Skin epidermis (tissue), 12 donors: ENCODE data around the gene BRICD5.
"Not testable (repeated sequence)": the region's sequence is repeated elsewhere in the genome, so short reads cannot be mapped to it uniquely, and the experiment has no call there.

ENCODE experiments used
- H3K27ac ChIP-seq, 21 experiments: fragments of 200-600 bp; sonication (generic) in 11 of 21; one replicate each; pipeline ENCODE4 v1.5.0; 2020; ENCODE audit warnings: mild to moderate bottlenecking in 3 of 21, inconsistent platforms in 2 of 21, moderate library complexity in 2 of 21
- H3K4me3 ChIP-seq, 7 experiments: fragments of 200-600 bp; sonication (generic) in 2 of 7; one replicate each; pipeline ENCODE4 v1.5.0; 2020; ENCODE audit warnings: inconsistent platforms in 2 of 7, mild to moderate bottlenecking in 2 of 7, moderate library complexity in 1 of 7

BRICD5 gene

DNA sequence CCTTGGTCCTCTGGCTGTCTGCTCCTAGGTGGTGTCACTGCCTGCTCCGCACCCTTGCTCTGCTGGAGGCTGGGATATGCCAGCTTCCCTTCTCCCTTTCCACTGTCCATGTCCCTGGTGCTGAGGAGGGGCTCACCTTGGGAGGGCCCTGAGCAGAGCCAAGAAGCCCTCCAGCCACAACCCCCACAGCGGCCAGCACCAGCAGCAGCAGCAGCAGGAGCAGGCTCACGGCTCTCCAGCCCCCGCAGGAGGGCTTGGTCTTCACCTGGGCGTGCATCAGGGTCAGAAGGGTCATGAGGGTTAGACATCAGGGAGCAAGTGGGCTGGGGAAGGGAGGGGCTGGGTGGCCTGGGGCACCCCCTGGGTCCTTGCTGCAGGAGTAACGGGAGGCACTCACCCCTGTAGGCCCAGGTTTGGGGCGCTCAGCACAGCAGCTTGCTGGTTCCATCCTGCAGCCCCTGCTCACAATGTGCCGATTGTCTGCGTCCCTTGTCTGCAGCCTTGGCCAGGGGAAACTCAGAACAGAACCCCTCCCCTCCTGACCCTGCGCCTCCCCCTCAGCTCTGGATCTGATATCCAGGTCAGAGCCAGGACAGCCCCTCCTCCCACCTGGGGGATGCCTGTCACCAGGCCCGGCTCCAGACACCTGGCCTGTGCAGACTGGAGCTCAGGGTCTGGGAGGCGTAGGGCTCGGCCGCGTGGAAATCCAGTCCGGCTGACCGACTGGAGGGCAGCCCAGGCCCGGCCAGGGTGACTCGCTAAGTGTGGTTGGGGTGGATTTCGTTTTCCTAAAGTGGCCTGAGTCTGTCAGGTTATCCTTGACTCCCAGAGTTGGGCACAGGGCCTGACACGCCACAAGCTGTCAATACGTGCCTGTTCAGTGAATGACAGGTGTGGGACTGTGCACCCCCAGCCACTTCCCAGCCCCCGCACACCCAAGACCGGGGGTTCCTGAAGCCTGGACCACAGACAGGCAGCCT is at the start of gene BRICD5:
Gene BRICD5 (minus strand): TSS at position 478 of the 980 bp plus-strand sequence. CDS start 30 bp downstream, at position 448.
- no peak within 1 kb of the TSS for H3K27ac ChIP-seq

GRCh38 chr16:2260250-2260649 is 49.6 kb upstream of the BRICD5 start:
- Histone ChIP-seq H3K4me3 (no peak overlapping the region), H3K27ac (no peak overlapping the region)

More for the DNA sequence above, at the start of gene BRICD5:
- no peak within 1 kb of the TSS for H3K4me3 ChIP-seq

DNA sequence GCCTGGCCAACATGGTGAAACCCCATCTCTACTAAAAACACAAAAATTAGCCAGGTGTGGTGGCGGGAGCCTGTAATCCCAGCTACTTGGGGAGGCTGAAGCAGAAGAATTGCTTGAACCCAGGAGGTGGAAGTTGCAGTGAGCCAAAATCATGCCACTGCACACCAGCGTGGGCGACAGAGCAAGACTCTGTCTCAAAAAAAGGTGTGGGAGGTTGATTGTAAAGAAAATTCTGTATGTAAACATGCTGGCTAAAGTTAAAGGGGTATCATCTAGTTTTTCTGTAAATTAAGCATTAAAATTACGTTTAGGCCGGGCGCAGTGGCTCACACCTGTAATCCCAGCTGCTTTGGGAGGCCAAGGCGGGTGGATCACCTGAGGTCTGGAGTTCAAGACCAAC is 47.9 kb upstream of the BRICD5 start:
- not testable (repeated sequence) for H3K27ac ChIP-seq

GRCh38 chr16:2257726-2258125 is 47.1 kb upstream of the BRICD5 start:
- no peak overlapping the region for H3K27ac ChIP-seq
- no peak overlapping the region for H3K4me3 ChIP-seq

More for the DNA sequence above, 47.9 kb upstream of the BRICD5 start:
- H3K4me3 ChIP-seq = not testable (repeated sequence)

- Histone ChIP-seq H3K27ac (no peak overlapping the region), H3K4me3 (no peak overlapping the region)
Measured at GRCh38 chr16:2256531-2257140, 46.0 kb upstream of the BRICD5 start.

- Histone ChIP-seq H3K4me3 (no peak overlapping the region), H3K27ac (peak overlapping the region in 1 of 21 experiments; percentile 31)
Measured at GRCh38 chr16:2253293-2253692, 42.6 kb upstream of the BRICD5 start.

GRCh38 chr16:2252806-2253148 is 42.1 kb upstream of the BRICD5 start:
- Histone ChIP-seq H3K4me3 (no peak overlapping the region), H3K27ac (peak overlapping the region in 2 of 21 experiments; percentile 85 to 90)

DNA sequence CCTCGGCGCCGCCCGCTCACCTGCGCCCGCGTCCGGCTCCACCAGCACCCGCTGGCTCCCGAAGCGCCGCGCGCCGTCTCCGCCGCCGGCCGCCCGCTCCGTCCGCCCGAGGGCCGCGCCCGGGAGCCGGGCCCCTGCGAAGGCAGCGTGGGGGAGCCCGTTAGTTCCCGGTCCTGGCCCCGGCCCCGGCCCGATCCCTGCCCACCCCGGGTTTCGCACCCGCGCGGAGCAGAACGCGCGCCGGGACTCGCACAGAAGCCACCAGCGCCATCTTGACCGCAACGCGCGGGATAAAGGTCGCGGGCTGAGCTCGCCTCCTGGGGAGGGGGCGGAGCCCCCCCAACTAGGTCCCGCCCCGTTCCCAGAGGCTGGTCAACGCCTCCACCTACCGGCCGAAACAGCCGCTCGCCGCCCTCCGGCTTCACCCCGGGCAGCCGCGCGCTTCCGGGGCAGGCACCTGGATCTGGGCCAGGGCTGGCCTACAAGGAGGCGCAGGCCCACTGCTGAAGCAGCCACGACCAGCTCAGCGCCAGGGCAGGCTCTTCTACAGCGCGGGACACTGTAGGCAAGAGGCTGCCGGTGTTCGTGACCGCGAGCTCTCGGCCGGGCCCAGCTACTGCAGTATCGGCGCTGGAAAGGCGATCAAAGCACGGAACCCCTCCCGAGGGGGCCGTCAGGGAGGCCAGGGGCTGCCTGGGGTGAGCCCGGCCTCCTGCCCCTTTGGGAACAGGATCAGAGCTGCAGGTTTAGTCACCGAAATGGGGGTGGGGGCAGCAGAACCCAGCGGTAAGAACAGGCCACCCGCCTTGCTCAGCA is 40.8 kb upstream of the BRICD5 start, which contains the start of gene ECI1:
Gene ECI1 (minus strand): TSS at position 292 of the 816 bp plus-strand sequence. CDS start 21 bp downstream, at position 271.
- Histone ChIP-seq H3K27ac (peak within 1 kb of the TSS; percentile 41 to 91 (median 84)), H3K4me3 (peak within 1 kb of the TSS; percentile 45 to 73 (median 60))

DNA sequence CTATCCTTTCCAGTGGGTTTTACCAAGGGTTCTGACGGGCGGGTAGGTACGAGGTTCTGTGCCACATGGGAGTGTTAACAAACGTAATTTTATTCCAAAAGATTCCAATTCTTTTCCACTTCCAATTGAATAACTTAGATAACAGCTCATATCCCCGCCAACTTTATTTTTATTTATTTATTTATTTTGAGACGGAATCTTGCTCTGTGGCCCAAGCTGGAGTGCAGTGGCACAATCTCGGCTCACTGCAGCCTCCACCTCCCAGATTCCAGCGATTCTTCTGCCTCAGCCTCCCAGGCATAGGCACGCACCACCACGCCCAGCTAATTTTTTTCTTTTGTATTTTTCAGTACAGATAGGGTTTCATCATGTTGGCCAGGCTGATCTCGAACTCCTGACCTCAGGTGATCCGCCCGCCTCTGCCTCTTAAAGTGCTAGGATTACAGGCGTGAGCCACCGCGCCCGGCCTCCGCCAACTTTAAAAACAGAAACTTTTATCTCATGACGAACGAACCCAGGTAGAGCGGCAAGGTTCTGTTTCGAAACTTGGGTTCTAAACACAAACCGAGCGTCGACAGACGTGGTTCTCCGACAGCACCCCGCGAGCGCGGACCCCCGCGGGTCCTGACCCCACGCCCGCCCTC is 40.1 kb upstream of the BRICD5 start:
- Histone ChIP-seq H3K27ac (peak overlapping the region; percentile 41 to 91 (median 84)), H3K4me3 (peak overlapping the region; percentile 45 to 73 (median 60))

GRCh38 chr16:2246301-2246885 is 35.7 kb upstream of the BRICD5 start:
- no peak overlapping the region for H3K4me3 ChIP-seq
- H3K27ac ChIP-seq = no peak overlapping the region

DNA sequence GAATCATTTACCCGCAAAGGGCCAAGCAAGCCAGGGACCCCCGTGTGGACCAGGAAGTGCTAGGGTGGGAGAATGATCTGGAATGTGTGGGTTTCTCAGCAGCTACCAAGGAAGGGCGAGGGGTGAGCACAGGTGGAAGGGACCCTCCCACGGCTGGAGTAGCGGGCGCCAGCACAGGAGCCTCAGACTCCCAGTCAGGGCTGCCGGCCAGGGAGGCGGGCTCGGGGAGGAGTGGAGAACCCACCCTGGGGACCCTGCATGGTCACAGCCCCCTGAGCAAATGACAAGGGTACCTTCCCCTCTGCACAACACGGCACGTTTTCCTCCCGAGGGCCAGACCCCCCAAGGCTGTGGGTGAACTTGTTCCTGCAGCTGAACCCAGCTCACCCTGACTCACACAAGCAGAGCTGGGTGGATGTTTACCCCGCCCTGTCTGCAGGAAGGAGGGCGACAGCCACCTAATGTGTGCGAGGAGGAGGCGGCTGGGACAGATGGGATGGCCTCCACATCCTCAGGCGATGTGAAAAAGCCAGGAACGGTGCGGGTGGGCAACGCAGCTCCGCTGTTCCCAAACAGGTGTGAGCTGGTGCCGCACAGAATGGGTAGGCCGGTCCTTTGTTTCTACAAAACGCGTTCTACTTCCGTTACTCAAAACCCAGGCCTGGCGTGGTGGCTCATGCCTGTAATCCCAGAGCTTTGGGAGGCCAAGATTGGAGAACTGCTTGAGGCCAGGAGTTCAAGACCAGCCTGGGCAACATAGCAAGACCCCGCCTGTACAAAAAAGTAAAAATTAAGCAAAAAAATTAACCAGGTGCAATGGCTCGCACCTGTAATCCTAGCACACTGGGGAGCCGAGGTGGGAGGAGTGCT is 34.5 kb upstream of the BRICD5 start:
- no peak overlapping the region for H3K4me3 ChIP-seq
- no peak overlapping the region for H3K27ac ChIP-seq

DNA sequence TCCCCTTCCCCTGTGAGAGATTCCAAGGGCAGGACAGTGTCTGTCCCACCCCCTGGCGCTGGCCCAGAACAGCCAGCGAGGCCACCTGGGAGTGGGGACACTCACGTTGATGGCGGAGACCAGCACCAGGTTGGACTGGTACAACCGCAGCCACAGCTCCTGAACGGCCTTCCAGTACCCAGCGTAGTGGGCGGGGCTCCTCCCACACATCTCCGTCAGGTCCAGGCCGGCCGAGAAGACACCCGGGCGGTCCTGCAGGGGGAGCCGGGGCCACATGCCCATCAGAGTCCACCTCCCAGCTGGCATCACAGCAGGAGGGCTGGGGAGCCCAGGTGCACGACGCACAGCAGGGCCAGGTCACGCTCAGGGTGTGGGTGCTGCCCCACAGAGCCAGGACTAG is 33.6 kb upstream of the BRICD5 start:
- Histone ChIP-seq H3K27ac (no peak overlapping the region), H3K4me3 (no peak overlapping the region)

DNA sequence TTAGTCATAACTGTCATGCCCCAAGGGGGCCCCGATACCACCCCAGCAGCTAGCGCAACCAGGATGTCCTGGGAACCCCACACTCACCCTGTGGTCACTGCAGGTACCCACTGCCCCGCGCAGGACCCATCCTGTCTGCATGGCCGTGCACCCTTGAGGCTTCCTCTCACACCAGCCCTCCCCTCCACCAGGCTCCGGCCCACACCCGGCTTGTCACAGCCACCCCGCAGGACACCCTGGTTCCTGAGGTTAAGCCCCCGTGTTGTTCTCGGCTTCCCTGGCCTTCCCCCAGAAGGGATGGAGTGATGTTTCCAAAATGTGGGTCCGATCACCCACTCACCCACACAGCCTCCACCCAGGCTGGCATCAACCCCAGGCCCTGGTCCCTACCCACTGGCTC is 33.1 kb upstream of the BRICD5 start:
- H3K4me3 ChIP-seq = no peak overlapping the region
- H3K27ac ChIP-seq = no peak overlapping the region

- Histone ChIP-seq H3K27ac (no peak overlapping the region), H3K4me3 (no peak overlapping the region)
Measured at GRCh38 chr16:2243031-2243528, 32.4 kb upstream of the BRICD5 start.

DNA sequence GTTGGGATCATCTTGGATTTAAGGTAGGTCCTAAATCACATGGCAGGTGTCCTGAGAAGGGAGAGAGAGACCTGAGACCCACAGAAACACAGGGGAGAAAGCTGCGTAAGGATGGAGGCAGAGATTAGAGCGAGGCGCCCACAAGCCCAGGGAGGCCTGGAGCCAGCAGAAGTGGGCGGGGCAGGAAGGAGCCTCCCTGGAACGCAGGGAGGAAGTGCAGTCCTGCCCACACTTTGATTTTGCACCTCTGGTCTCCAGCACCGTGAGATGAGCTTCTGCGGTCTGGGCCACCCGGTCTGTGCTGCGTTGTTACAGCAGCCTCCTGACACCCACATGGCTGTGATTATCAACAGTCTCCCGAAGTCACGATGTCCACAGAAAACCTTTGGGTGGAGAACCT is 31.9 kb upstream of the BRICD5 start:
- Histone ChIP-seq H3K4me3 (no peak overlapping the region), H3K27ac (no peak overlapping the region)

DNA sequence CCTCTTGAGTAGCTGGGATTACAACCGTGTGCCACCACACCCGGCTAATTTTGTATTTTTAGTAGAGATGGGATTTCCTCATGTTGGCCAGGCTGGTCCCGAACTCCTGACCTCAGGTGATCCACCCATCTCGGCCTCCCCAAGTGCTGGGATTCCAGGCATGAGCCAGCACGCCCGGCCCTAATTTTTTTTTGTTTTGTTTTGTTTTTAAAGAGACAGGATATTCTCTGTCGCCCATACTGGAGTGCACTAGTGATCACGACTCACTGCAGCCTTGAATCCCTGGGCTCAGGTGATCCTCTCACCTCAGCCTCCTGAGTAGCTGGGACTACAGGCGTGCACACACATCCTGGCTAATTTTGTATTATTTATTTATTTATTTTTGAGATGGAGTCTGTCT is 29.7 kb upstream of the BRICD5 start:
- H3K27ac ChIP-seq, H3K4me3 ChIP-seq: not testable (repeated sequence)

DNA sequence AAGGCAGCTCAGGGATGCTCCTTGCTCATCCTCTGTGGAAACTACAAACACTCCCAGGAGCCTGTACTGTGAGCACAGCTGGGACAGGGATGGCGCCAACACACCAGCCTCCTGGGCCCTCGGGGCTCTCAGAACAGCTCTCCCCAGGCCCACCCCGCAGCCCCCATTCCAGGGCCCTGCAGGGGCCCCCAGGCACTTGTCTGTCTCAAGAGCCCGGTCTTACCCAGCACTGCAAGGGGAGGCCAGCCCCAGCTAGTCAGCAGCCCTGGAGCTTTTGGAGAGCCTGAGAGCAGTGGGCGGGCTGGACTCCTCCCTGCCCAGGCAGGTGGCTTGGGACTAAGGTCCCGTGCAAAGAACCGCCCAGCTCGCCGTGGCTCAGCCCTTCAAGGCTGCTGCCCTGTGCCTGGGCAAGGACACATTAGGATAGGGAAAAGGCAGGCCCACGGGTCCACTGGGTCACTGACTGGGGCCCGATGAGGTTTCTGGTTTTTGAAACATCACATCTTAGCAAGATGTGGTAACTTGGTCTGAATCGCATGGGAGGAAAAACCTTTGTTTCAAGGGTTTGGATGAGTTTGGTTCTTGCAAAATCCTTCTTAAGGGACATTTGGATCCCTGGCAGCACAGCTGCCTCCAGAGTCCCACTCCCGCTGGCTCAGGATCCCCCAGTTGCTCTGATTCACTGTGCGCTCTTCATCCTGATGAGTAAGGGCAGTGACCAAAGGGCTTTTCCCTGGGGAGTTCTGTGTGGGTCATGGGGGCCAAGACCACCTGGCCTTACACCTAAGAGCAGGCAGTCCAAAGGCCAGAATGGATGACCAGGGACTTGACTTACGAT is 28.4 kb upstream of the BRICD5 start:
- no peak overlapping the region for H3K27ac ChIP-seq
- H3K4me3 ChIP-seq = no peak overlapping the region
